ENCODE results near the gene ZNF768.

DNA sequence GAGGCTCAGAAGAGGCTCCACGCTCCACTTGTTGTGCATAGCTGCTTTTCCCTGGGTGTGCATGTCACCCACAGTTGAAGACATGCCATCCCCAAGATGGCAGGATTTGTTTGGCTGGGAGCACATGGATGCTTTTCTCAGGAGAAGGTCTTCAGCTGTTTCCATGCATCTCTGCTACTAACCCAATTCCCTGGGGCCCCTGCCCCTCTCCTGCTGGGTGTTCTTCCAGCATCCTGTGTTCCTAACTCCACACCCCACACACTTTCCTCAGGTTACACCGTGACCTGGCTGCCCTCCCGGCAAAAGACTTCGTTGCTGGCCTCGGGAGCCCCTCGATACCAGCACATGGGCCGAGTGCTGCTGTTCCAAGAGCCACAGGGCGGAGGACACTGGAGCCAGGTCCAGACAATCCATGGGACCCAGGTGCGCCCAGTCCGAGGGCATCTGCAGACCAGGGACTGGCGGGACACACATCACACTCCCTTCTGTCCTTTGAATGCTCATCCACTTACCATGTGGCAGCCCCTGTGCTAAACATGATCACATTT, 32.4 kb downstream of the ZNF768 start:
- TF ChIP-seq CTCF (IDR thresholded peaks at IDR 0.05; ENCODE audit: borderline replicate concordance, extremely low read depth, low read length, poor library complexity, severe bottlenecking) = no peak
- TF ChIP-seq EZH2 (IDR thresholded peaks at IDR 0.05; ENCODE audit: borderline replicate concordance, low read depth, low read length, severe bottlenecking) = no peak
